ENCODE results near the gene IER5. TPM values are rescaled to one million over a fixed set of nuclear protein-coding genes. Genes with fewer than 3 reads are reported as not detected.

The IER5 gene
- polyA plus RNA-seq, 2 of the 4 experiments (the other 2 are of a cell fraction) = 26.8 to 40.2 TPM

GRCh38 chr1:181140891-181141290 lies 52.4 kb downstream of the IER5 start:
- CTCF ChIA-PET = interaction anchor here (0.6 to 15.4 kb wide), 20 partner anchors 12 to 625 kb away, joined by 3 to 774 read pairs (median 18); partner anchors contain the start of genes IER5 and STX6
- Histone ChIP-seq H3K4me3 (no peak overlapping the region), H3K27ac (peak overlapping the region; percentile 77 to 92), H3K9me3 (peaks cover 4% of the 10 kb centered on the region; the same call in 1 of the 3 replicates), H3K4me1 (peaks cover 44% of the 10 kb centered on the region), H3K4me2 (peak overlapping the region; percentile 86)
- POLR2A ChIA-PET = interaction anchor here (0.6 to 3.6 kb wide), 6 partner anchors 33 to 68 kb away, joined by 3 to 16 read pairs (median 4); partner anchors contain the start of gene IER5
- FAIRE-seq = no peak
- 82% methylated on average over 3 of the region's 3 CpGs for WGBS (ENCODE audit: missing lambda C conversion rate)
- TF ChIP-seq PHF8 (IDR thresholded peaks at IDR 0.05; ENCODE audit: borderline replicate concordance, low read depth) (no peak), HOXA7 (CRISPR knock-in tag; IDR thresholded peaks at IDR 0.05) (no peak), EHMT2 (IDR thresholded peaks at IDR 0.05; ENCODE audit: low read depth) (no peak), CBX2 (IDR thresholded peaks at IDR 0.05; ENCODE audit: borderline replicate concordance, low read depth) (no peak), NR3C1 (IDR thresholded peaks at IDR 0.05) (no peak), MAZ (IDR thresholded peaks at IDR 0.05; ENCODE audit: borderline replicate concordance, low read depth, low read length) (no peak), POLR2A (IDR thresholded peaks at IDR 0.05; ENCODE audit: low read length) (no peak), BCL3 (IDR thresholded peaks at IDR 0.05) (no peak), SMC3 (IDR thresholded peaks at IDR 0.05) (no peak)
- TF ChIP-seq, protein P1, sequence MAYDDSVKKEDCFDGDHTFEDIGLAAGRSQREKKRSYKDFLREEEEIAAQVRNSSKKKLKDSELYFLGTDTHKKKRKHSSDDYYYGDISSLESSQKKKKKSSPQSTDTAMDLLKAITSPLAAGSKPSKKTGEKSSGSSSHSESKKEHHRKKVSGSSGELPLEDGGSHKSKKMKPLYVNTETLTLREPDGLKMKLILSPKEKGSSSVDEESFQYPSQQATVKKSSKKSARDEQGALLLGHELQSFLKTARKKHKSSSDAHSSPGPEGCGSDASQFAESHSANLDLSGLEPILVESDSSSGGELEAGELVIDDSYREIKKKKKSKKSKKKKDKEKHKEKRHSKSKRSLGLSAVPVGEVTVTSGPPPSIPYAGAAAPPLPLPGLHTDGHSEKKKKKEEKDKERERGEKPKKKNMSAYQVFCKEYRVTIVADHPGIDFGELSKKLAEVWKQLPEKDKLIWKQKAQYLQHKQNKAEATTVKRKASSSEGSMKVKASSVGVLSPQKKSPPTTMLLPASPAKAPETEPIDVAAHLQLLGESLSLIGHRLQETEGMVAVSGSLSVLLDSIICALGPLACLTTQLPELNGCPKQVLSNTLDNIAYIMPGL (CRISPR knock-in tag; IDR thresholded peaks at IDR 0.05; ENCODE audit: borderline replicate concordance) = no peak
- no peak for ATAC-seq
- DNase-seq (ENCODE audit: low read depth in 1 of 2, low spot score in 1 of 2) = no peak

DNA sequence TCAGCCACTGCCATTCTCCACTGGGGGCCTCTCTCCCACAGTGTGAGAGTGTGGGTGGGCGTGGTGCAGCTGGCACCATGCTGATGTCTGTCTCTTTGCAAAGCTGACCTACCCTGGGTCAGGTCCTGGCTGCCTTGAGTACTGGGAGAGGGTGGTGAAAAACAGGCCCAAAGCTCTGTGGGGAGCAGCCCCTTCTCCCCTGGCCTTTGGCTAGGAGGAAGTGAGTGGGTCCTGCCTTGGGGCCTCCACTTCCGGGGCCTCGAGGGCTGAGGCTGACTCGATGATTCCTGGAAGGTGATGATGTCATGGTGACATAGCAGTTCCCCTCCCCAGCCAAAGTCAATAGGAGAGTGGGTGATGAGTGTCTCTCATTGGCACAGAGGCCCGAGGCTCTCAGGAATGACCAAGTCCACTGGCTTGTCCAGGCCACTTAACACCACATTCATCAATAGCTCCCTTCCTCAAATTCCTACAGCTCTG lies 53.0 kb downstream of the IER5 start:
- 17% methylated on average over 5 of the region's 5 CpGs for WGBS (ENCODE audit: missing lambda C conversion rate)
- peak overlapping the region; percentile 77 to 92 for H3K27ac ChIP-seq
- H3K9me3 ChIP-seq = peaks cover 9% of the 10 kb centered on the region; the same call in 1 of the 3 replicates
- H3K4me3 ChIP-seq = no peak overlapping the region
- H3K4me2 ChIP-seq = peak overlapping the region; percentile 86
- FAIRE-seq = no peak
- ChIA-PET POLR2A (interaction anchor here (0.8 to 3.6 kb wide), 8 partner anchors 34 to 53 kb away, joined by 3 to 16 read pairs (median 6); partner anchors contain the start of gene IER5), CTCF (interaction anchor here (0.7 to 15.4 kb wide), 55 partner anchors 9 to 779 kb away, joined by 3 to 774 read pairs (median 8); partner anchors contain the start of genes IER5, MR1 and STX6)
- TF ChIP-seq NFE2L2 (conservative IDR thresholded peaks at IDR 0.05; ENCODE audit: low read length) = peak; percentile 77
- TF ChIP-seq FOSB (CRISPR knock-in tag; IDR thresholded peaks at IDR 0.05) = no peak
- TF ChIP-seq FOXS1 (CRISPR knock-in tag; IDR thresholded peaks at IDR 0.05) = 0 out of 2 replicates have a peak, but pooled peaks have one; percentile 59
- no peak for TF ChIP-seq ZC3H11A (IDR thresholded peaks at IDR 0.05)
- no peak for TF ChIP-seq ZFP36 (IDR thresholded peaks at IDR 0.05; ENCODE audit: borderline replicate concordance, partially characterized antibody)
- peak; percentile 76; the same call in 1 of the 2 replicates for TF ChIP-seq HOXB5 (CRISPR knock-in tag; IDR thresholded peaks at IDR 0.05)
- TF ChIP-seq, protein P2, sequence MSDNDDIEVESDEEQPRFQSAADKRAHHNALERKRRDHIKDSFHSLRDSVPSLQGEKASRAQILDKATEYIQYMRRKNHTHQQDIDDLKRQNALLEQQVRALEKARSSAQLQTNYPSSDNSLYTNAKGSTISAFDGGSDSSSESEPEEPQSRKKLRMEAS (IDR thresholded peaks at IDR 0.05) = peak; percentile 61; the same call in 1 of the 2 replicates
- TF ChIP-seq BCL3 (IDR thresholded peaks at IDR 0.05) = no peak
- no peak for TF ChIP-seq POLR2AphosphoS2 (conservative IDR thresholded peaks at IDR 0.05; ENCODE audit: low read length)
- TF ChIP-seq MAFK (IDR thresholded peaks at IDR 0.05; ENCODE audit: partially characterized antibody) = peak; percentile 60
- TF ChIP-seq EP300 (IDR thresholded peaks at IDR 0.05) = 0 out of 5 replicates have a peak, but pooled peaks of 1 of the 2 experiments have one; percentile 14
- TF ChIP-seq, protein P3, sequence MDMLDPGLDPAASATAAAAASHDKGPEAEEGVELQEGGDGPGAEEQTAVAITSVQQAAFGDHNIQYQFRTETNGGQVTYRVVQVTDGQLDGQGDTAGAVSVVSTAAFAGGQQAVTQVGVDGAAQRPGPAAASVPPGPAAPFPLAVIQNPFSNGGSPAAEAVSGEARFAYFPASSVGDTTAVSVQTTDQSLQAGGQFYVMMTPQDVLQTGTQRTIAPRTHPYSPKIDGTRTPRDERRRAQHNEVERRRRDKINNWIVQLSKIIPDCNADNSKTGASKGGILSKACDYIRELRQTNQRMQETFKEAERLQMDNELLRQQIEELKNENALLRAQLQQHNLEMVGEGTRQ (IDR thresholded peaks at IDR 0.05) = no peak
- TF ChIP-seq RFX5 (IDR thresholded peaks at IDR 0.05) = no peak
- 0 out of 2 replicates have a peak, but pooled peaks have one; percentile 34 for TF ChIP-seq HOXB13 (CRISPR knock-in tag; IDR thresholded peaks at IDR 0.05; ENCODE audit: low read depth)
- no peak for TF ChIP-seq RARB (CRISPR knock-in tag; IDR thresholded peaks at IDR 0.05)
- no peak for TF ChIP-seq FOSL2 (IDR thresholded peaks at IDR 0.05)
- TF ChIP-seq FOSL2 (CRISPR knock-in tag; IDR thresholded peaks at IDR 0.05) = peak; percentile 78
- no peak for TF ChIP-seq CHD4 (IDR thresholded peaks at IDR 0.05; ENCODE audit: borderline replicate concordance)
- peaks cover 38% of the 10 kb centered on the region for H3K4me1 ChIP-seq
- ATAC-seq = peak; percentile 59 to 63
- peak in 1 of 2 experiments; percentile 85 for DNase-seq (ENCODE audit: low read depth in 1 of 2, low spot score in 1 of 2)
